T-helper 1 cell treated with Interleukin-12 subunit alpha and Interleukin-12 subunit beta and Interleukin-4 antibody, amounts not matched to agents 30 μg/mL and 1 μg/mL, for 36 hours (primary cell): ENCODE measurements around the gene KIAA0825.

Experiments
- H3K27ac Mint-ChIP-seq: one replicate; pipeline ENCODE4 v1.8.0; 2021; ENCODE audit warnings: mild to moderate bottlenecking, mixed read lengths
- H3K27me3 Mint-ChIP-seq: one replicate; pipeline ENCODE4 v1.8.0; 2021; ENCODE audit warnings: low read depth, mixed read lengths
- H3K36me3 Mint-ChIP-seq: one replicate; pipeline ENCODE4 v1.8.0; 2021; ENCODE audit warnings: low read depth, mixed read lengths
- H3K4me1 Mint-ChIP-seq: one replicate; pipeline ENCODE4 v1.8.0; 2021; ENCODE audit warnings: low read depth, mixed read lengths
- H3K4me3 Mint-ChIP-seq: one replicate; pipeline ENCODE4 v1.8.0; 2021; ENCODE audit warnings: mild to moderate bottlenecking, moderate library complexity, mixed read lengths
- H3K9me3 Mint-ChIP-seq: one replicate; pipeline ENCODE4 v1.8.0; 2021; ENCODE audit warnings: mixed read lengths

Gene KIAA0825

DNA sequence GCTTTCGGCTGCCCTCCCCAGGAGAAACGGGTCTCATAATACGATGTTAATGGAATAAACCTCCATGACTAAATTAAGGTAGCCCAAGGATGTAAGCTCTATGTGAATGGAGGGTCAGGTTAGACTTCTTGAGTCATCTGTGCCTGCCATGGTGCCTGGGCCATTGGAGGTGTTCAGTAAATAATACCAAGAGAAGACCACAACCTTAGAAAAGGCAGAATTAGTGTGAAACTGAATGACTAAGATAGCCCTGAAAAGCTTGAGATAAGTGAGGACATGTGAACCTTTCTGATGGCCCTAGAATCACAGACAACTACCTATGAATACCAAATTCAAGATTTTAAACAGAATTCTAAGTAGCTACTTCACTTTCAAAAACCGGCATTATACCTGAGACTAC, 160.6 kb downstream of the KIAA0825 start:
- Mint-ChIP-seq H3K36me3 (no peaks in the 10 kb centered on the region), H3K27ac (no peak overlapping the region), H3K4me3 (no peak overlapping the region), H3K4me1 (no peaks in the 10 kb centered on the region), H3K27me3 (no peaks in the 10 kb centered on the region), H3K9me3 (no peaks in the 10 kb centered on the region)

DNA sequence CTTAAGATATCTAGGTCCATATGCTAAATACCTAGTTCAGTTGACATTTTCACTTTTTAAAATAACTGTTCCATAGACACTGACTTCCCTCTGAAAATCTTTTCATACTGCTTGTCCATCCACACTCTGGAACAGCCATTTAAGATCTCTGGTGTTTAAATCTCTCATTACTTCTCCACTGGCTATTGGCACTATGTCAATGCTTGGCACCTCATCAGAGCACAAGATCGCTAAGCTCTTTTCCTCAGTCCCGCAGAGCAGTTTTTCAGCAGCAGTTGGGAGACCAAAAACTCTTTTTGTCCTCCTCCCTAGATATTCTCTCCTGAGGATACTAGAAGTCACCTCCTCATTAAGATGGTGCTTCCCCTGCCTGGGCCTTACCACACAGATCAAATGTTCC, 172.7 kb downstream of the KIAA0825 start:
- Mint-ChIP-seq H3K36me3 (no peaks in the 10 kb centered on the region), H3K27me3 (no peaks in the 10 kb centered on the region), H3K27ac (no peak overlapping the region), H3K9me3 (no peaks in the 10 kb centered on the region), H3K4me1 (no peaks in the 10 kb centered on the region), H3K4me3 (no peak overlapping the region)

GRCh38 chr5:94442991-94443390, 175.4 kb downstream of the KIAA0825 start:
- H3K4me1 Mint-ChIP-seq = no peaks in the 10 kb centered on the region
- no peak overlapping the region for H3K27ac Mint-ChIP-seq
- H3K27me3 Mint-ChIP-seq = no peaks in the 10 kb centered on the region
- H3K4me3 Mint-ChIP-seq = no peak overlapping the region
- no peaks in the 10 kb centered on the region for H3K9me3 Mint-ChIP-seq
- no peaks in the 10 kb centered on the region for H3K36me3 Mint-ChIP-seq

GRCh38 chr5:94442076-94442475, 176.3 kb downstream of the KIAA0825 start:
- no peaks in the 10 kb centered on the region for H3K27me3 Mint-ChIP-seq
- no peaks in the 10 kb centered on the region for H3K9me3 Mint-ChIP-seq
- no peaks in the 10 kb centered on the region for H3K4me1 Mint-ChIP-seq
- H3K36me3 Mint-ChIP-seq = no peaks in the 10 kb centered on the region
- H3K4me3 Mint-ChIP-seq = no peak overlapping the region
- no peak overlapping the region for H3K27ac Mint-ChIP-seq

- no peaks in the 10 kb centered on the region for H3K36me3 Mint-ChIP-seq
- no peak overlapping the region for H3K27ac Mint-ChIP-seq
- no peak overlapping the region for H3K4me3 Mint-ChIP-seq
- H3K9me3 Mint-ChIP-seq = no peaks in the 10 kb centered on the region
- H3K27me3 Mint-ChIP-seq = no peaks in the 10 kb centered on the region
- no peaks in the 10 kb centered on the region for H3K4me1 Mint-ChIP-seq
These were observed 178.4 kb downstream of the KIAA0825 start for GRCh38 chr5:94440015-94440414.

DNA sequence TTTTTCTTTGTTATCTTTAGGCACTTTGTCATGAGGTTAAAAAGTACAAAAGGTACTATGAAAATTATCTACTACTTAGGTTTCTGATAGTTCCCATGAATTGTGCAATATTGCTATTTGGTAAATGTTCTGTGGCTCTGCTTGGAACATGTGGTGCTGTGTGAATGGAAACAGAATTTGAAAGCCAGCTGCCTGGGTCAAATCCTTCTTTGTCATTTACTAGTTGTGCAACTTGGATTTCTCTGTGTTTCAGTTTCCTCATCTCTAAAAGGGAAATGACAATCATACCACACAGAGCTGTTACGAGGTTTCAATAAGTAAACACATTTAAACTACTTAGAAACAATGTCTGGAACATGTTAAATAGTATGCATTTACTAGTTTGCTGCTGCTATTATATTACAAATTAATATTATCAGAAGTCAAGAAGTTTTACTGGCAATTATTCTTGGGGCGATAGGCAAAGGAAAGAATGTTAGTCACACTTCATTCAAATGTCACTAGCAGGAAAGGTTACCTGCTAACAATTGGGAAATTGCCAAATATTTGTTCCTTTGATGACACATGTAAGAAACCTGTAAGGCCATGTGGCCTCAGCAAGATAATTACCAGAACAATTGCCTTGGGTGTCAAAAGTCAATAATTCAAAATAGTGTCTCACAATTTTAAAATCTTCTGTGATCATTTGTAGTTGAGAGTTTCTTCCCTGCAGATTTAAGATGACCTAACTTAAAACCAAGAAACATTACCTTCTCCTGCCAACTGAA, 184.8 kb downstream of the KIAA0825 start:
- Mint-ChIP-seq H3K27ac (no peak overlapping the region), H3K27me3 (no peaks in the 10 kb centered on the region), H3K36me3 (no peaks in the 10 kb centered on the region), H3K9me3 (peaks cover 4% of the 10 kb centered on the region), H3K4me3 (no peak overlapping the region), H3K4me1 (peaks cover 3% of the 10 kb centered on the region)

GRCh38 chr5:94432499-94432898, 185.9 kb downstream of the KIAA0825 start:
- Mint-ChIP-seq H3K27me3 (no peaks in the 10 kb centered on the region), H3K27ac (no peak overlapping the region), H3K4me3 (no peak overlapping the region), H3K36me3 (no peaks in the 10 kb centered on the region), H3K4me1 (peaks cover 3% of the 10 kb centered on the region), H3K9me3 (peaks cover 15% of the 10 kb centered on the region)

DNA sequence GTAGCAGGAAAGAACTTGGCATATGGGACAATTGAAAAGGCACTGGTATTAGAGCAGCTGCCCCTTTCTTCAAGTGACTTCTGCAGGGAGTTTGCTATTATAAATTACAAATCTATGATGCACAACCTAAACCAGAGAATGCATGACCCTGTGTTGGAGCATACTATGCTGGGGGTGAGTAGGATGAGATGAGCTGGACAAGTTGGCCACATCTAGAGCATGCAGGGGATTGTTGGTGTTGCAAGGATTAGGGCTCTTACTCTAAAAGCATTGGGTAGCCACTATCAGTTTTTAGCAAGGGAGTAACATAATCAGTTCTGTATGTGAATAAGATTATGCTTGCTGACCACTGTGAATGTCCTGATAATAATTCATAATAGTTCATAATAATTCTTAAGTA, 186.7 kb downstream of the KIAA0825 start:
- Mint-ChIP-seq H3K9me3 (peaks cover 15% of the 10 kb centered on the region), H3K4me1 (peaks cover 3% of the 10 kb centered on the region), H3K4me3 (no peak overlapping the region), H3K27me3 (no peaks in the 10 kb centered on the region), H3K27ac (no peak overlapping the region), H3K36me3 (no peaks in the 10 kb centered on the region)

- no peak overlapping the region for H3K4me3 Mint-ChIP-seq
- H3K36me3 Mint-ChIP-seq = no peaks in the 10 kb centered on the region
- no peaks in the 10 kb centered on the region for H3K27me3 Mint-ChIP-seq
- peaks cover 14% of the 10 kb centered on the region for H3K9me3 Mint-ChIP-seq
- H3K27ac Mint-ChIP-seq = no peak overlapping the region
- peaks cover 3% of the 10 kb centered on the region for H3K4me1 Mint-ChIP-seq
These were observed 188.8 kb downstream of the KIAA0825 start for GRCh38 chr5:94429566-94429965.

- Mint-ChIP-seq H3K4me1 (no peaks in the 10 kb centered on the region), H3K27me3 (no peaks in the 10 kb centered on the region), H3K27ac (no peak overlapping the region), H3K9me3 (peaks cover 11% of the 10 kb centered on the region), H3K4me3 (no peak overlapping the region), H3K36me3 (no peaks in the 10 kb centered on the region)
These were observed 193.0 kb downstream of the KIAA0825 start for GRCh38 chr5:94425396-94425795.

- peaks cover 9% of the 10 kb centered on the region for H3K9me3 Mint-ChIP-seq
- H3K4me3 Mint-ChIP-seq = no peak overlapping the region
- H3K27me3 Mint-ChIP-seq = no peaks in the 10 kb centered on the region
- H3K36me3 Mint-ChIP-seq = no peaks in the 10 kb centered on the region
- H3K4me1 Mint-ChIP-seq = no peaks in the 10 kb centered on the region
- H3K27ac Mint-ChIP-seq = no peak overlapping the region
These were observed 195.0 kb downstream of the KIAA0825 start for GRCh38 chr5:94423411-94423810.

DNA sequence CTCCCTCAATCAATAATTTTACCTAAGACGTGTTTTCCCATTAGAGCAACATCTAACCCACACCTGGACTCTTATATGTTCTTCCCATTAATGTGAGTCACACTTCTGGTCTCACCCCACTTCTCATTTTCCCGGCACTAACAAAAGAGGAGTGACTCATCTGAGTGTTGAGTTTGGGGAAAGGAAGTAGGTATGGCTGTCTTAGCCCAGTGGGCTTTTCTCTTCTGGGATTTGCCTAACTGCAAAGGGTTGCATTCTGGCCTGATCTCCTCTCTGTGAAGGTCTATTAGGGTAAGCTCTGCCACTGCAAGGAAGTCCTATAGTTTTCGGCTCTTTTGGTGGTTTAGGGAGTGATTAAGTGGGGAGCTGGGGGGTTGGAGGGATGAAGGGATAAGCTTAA, 195.6 kb downstream of the KIAA0825 start:
- no peak overlapping the region for H3K27ac Mint-ChIP-seq
- H3K4me3 Mint-ChIP-seq = no peak overlapping the region
- H3K36me3 Mint-ChIP-seq = no peaks in the 10 kb centered on the region
- H3K9me3 Mint-ChIP-seq = peaks cover 3% of the 10 kb centered on the region
- no peaks in the 10 kb centered on the region for H3K27me3 Mint-ChIP-seq
- H3K4me1 Mint-ChIP-seq = no peaks in the 10 kb centered on the region

GRCh38 chr5:94420885-94421284, 197.5 kb downstream of the KIAA0825 start:
- no peaks in the 10 kb centered on the region for H3K27me3 Mint-ChIP-seq
- no peak overlapping the region for H3K4me3 Mint-ChIP-seq
- no peaks in the 10 kb centered on the region for H3K36me3 Mint-ChIP-seq
- no peaks in the 10 kb centered on the region for H3K9me3 Mint-ChIP-seq
- no peak overlapping the region for H3K27ac Mint-ChIP-seq
- H3K4me1 Mint-ChIP-seq = no peaks in the 10 kb centered on the region

- peaks cover 3% of the 10 kb centered on the region for H3K9me3 Mint-ChIP-seq
- H3K4me3 Mint-ChIP-seq = no peak overlapping the region
- H3K27me3 Mint-ChIP-seq = no peaks in the 10 kb centered on the region
- H3K27ac Mint-ChIP-seq = no peak overlapping the region
- no peaks in the 10 kb centered on the region for H3K36me3 Mint-ChIP-seq
- H3K4me1 Mint-ChIP-seq = no peaks in the 10 kb centered on the region
These were observed 202.6 kb downstream of the KIAA0825 start for GRCh38 chr5:94415798-94416197.

- Mint-ChIP-seq H3K4me1 (no peaks in the 10 kb centered on the region), H3K36me3 (peaks cover 2% of the 10 kb centered on the region), H3K27ac (no peak overlapping the region), H3K4me3 (no peak overlapping the region), H3K9me3 (peaks cover 12% of the 10 kb centered on the region), H3K27me3 (no peaks in the 10 kb centered on the region)
These were observed 209.0 kb downstream of the KIAA0825 start for GRCh38 chr5:94409440-94409839.

- Mint-ChIP-seq H3K4me3 (no peak overlapping the region), H3K27me3 (no peaks in the 10 kb centered on the region), H3K36me3 (peaks cover 2% of the 10 kb centered on the region), H3K9me3 (peaks cover 9% of the 10 kb centered on the region), H3K4me1 (no peaks in the 10 kb centered on the region), H3K27ac (no peak overlapping the region)
These were observed 211.4 kb downstream of the KIAA0825 start for GRCh38 chr5:94407023-94407422.
